ENCODE results near the gene SLC35A2.
A peak's percentile ranks its signal among the peaks of the same experiment; 100 is the strongest.

Gene SLC35A2

DNA sequence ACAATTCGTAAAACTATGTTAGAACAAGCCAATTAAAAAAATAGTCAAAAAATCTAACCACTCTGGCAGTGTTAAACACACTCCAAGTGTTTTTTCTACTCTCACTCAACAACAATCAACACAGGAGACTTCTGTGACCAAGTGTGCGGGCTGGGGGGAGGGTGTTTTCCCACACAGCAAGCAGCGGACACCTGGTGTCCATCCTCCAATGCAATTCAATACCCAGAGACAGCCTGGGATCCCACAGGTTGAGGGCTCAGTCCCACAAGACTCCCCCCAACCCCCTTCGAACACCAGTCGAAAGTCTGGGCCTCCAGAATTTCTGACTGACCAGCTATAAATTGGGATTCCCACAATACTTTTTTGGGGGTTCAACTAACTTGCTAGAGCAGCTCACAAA, 15.7 kb upstream of the SLC35A2 start:
- no peak for DNase-seq

DNA sequence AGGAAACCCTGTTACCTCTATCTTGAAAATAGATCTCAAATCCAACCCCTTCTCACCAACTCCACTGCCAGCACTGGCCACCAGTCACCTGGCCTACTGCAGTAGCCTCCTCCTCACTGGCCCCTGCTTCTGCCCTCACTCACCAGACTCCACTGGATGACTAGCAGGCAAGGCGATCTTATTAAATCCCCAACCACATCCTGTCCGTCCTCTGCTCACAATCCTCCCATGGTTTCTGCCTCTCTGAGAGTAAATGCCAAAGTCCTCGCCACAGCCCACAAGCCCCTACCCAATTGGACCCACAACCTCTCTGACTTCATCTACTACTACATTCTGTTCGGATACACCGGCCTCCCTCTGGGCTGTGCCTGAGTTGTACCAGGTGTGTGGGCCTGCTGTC, 12.8 kb upstream of the SLC35A2 start:
- DNase-seq: no peak

DNA sequence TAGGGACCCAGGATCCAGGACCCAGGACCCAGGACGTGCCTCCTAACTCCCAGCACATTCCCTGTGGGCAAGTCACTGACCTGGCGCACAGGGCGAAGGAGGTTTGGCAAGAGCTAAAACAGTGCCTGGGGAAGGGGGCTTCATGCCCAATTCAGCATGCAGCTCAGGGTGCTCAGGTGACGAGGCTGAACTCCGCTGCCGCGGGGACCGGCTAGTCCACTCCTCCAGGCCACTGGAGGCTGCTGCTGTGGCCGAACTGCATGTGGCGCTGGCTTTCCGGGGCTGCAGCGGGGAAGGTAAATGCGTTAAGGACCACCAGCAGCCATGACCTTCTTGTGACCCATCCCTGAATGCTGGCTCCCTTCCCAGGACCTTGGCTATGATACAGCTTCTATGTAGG, 12.3 kb upstream of the SLC35A2 start:
- DNase-seq: no peak

DNA sequence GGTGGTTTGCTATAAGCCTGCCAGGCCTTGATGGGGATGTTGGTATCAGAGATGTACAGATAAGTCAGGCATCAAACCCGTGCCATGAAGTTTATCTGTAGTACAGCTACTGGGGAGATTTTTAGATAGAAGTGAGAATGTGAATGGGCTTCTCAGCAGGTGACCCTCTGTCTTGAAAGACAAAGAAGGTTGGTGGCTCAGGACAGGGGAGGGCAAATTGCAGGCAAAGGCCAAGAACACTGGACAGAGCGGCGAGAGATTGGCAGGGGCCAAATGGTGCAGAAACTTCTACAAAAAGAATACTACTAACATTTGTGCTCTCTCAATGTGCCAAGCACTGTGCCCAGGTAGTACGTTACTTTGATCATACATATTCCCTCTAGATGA, 9.3 kb upstream of the SLC35A2 start:
- no peak for DNase-seq

DNA sequence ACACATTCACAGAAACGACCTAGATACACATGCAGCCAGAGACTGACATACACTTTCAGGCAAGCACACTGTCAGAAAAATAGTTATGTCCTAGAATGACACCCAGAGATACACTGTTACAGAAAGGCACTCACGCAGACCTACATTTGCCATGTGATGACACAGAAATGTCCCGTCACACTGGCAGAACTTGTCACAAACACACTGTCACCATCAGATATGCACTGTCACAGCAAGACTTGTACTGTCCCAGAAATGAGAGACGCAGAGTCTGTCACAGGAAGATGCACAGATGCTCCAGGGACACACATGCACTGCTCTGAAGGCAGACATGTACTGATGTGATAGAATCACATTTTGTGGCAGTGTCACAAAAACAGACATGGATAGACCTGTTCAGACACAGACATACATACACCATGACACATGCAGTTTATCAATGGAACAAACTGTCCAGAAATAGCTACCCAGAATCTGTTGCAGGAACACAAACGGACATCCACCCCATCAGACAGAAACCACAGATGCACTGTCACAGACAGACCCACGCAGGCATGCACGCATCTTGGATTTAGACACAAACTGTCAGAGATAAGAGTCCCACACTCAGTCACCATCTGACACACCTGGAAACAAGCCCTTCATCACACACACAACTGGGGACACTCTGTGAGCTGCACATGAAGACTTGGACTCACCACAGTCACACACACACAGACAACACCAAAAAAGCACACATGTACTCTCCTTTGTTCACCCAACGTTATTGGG, 8.7 kb upstream of the SLC35A2 start:
- DNase-seq: no peak

DNA sequence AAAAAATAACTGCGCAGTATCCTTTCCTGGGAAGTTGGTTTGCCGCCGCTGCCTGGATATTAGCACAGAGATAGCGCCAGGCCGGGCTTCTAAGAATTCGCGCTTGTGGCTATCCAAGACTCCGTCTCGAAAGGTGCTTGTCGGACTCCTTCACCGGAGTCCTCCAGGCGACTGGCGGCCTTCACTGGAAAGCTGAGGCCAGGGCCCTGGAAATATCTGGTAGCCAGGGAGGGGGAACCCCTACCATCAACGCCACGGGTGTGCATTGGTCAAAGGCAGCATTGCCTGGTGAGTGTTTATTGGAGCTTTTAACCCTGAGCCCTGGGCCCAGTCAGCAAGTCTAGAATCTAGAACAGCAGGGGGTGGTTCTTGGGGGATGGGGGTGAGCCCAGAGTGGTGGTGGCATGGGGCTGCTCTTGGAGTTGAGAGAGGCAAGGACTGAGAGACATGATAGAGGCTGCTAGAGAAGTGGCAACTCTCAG, 8.0 kb upstream of the SLC35A2 start:
- no peak for DNase-seq

DNA sequence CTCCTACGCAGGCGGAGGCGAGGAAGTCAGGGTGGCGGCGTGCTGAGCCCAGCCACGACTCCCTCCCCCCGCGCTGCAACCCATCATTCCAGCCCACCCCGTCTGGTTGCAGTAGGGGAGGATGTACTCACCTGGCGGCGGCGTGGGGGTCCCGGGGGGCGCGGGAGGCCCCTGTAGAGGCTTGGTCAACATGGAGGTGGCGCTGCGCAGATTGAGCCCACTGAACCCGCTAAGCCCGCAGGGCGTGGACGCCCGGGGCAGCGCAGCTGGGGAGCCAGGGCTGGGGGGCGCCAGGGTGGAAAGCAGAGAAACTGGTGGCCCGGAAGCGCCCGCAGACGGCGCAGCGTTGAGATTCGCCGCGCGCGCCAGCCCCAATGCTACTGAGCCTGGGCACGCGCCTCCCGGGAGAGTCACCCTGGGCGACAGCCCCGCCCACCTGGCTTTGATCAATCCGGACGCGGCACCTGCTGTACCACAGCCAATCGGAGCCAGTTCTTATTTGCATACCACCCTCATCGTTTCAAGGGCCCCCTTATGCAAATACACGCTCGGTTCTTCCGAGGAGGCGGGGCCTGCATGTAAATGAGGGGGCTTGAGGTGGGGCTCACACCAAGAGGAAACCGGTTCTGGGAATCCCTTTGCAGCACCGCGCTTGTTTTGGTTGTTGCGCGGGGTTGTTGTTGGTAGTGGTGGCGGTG, 7.3 kb upstream of the SLC35A2 start, which contains the start of gene PIM2:
TSS of gene PIM2 (minus strand) at position 382 of the 698 bp plus-strand sequence. CDS start at position 192, 190 bp downstream.
- DNase-seq: peak; percentile 4 to 70

DNA sequence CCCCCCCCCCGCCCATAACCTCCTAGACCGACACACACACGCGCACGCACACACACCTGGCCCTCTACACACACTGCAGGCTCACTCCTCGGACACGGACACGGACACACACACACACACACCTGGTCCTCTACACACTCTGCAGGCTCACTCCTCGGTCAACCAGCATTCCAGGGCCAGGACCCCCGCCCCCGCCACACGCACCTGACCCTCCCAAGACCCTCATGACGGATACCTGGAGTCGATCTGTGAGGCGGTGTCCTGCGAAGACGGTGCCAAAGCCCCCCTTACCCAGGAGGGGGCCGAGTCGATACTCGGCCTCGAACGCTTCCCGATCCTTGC, 6.8 kb upstream of the SLC35A2 start:
- DNase-seq: no peak

DNA sequence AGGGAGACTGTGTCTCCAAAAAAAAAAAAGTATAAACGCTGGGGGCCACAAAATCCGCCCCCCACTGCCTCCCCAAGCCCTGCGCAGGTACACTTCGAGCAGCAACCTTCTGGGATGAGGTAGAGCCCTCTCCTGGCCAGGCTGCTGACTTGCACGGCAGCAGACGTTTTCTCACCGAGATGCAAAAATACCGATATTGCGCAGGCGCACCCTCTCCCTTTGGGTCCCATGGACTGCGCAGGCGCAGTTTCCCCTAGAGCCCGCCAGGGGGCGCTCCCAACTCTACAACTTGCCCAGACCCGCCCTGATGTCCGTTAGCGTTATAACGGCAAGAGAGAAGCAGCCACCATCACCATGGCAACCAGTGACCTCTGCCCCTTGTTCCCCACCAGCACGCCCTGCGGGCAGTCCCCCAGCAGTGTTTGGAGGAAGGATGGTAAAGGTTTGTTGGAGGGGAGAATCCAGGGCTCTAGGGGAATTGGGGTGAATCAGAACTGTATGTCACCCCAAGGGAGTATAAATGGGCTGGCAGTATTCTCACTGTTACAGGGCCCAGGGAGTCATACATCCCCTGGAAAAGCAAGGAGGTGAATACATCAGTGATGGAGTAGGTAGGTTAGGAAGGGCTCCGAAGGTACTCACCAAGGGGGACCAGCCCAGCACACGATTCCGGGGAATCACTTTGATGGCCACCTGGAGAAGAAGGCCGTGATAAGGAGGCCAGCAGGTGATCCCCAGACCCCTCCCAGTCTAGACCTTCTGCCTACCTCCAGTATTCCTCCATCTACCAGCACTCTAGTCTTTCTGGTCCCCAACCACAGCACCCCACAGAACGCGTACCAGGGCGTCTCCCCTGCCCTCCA, 5.9 kb upstream of the SLC35A2 start:
- peak; percentile 12 to 81 for DNase-seq

DNA sequence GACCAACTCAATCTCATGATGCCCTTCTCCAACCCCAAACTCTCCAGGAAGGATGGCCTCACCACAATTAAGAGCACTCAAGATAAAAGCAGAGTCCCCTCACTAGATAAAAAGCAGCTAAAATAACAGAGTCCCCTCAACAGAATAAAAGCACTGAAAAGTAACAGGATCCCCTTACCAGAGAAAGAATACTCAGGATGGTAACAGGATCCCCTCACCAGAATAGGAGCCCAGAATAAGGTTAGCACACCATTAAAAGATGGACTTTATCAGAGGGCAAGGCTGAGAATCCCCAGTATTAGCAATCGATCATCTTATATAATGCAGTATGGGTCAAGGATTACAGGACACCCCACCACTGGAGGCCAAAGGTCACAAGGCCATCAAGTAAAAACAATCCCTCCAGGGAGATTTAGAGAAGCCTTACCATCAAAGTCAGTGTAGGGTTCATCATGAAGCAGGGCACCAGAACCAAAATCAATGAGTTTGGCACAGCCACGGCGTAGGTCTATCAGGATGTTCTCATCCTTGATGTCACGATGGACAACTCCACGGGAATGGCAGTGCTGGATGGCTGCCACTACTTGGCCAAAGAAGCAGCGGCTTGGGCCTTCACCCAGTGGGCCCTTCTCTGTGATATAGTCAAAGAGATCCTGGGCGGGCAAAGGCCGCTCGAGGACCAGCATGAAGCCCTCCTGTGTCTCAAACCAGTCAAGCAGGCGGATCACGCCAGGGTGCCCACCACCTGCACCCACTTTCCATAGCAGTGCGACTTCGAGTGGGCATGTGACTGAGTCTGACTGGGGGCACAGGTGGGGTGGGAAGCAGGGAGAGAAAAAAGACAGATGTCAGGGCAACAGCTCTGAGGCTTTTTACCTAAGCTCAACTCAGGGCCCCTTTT, 3.4 kb upstream of the SLC35A2 start:
- DNase-seq: no peak

DNA sequence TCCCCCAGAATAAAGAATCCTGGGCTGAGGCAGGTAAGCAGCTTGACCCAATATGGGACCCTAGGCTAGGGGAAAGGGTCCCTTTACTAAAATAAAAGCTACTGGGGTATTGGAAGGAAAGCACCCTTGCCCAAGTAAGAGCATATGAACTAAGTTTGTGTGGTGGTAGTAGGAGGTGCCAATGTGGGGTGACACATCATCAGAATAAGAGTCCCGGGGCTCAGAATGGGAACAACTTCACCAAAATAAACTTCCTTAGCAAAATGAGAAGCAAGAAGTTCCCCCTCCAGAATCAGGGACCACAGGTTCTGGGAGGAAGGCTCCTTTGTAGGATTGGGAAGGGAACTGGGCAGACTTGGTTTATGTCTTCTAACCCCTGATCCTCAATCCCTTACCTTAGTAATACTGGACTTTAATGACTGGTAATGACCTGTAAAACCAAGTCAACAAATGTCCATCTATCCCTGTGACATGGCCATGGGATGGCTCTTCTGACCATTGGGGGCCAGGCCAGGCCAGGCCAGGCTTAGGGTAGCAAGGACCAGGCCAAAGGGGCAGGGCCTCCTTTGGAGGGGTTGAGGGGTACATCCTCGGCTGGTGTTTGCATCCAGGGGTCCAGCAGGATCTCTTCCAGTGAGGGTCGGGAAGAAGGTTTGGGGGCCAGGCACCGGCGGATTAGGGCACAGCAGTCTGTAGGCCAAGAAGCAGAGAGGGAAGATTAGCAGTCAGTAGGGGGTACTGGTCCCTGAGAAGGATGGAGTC, 2.3 kb upstream of the SLC35A2 start:
- DNase-seq: no peak

DNA sequence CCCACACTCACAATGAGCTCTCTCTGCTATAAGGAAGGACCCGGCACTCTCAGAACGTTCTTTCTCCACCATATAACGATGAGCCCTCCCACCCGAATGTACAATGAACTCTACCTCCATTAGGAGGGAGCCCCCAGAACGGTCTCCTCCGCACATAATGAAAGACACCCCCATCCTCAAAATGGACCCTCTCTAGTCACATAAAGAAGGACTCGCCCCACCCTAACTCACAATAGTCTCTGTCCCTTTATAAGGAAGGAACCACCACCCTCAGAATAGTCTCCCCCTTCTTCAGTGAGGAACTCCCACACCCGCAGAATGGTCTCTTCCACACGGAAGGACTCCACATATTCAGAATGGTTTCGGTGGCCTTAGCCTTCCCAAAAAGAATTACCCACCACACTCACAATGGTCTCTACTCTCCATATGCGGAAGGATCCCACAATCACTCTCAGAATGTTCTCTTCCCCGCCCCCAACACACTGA, 477 bp downstream of the SLC35A2 start:
- no peak for DNase-seq

DNA sequence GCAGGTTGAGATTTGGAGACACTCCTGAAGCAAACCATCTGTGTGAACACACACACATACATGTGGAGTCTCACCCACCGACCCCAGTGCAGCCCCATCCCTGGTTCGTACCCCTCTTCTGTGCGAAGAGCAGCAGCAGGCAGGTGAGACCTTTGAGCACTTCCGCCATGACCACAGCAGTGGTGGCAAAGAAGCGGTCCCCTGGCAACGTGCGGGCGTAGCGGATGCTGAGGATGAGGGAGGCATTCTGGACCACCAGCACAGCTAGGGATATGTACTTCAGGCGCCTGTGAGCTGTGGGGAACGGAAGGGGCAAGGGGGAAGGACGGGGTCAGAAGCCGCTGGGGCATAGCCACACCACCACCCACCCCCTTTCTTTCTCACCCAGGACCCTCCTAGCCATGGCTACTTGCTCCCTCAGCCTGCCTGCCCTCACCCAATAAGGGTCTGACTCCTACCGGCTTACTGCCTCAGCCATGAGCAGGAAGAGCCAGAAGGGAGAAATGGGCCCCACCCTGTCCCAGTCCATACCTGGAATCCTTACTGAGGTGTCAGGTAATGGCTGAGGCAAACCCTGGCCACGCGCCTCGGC, 1.6 kb downstream of the SLC35A2 start:
- no peak for DNase-seq

DNA sequence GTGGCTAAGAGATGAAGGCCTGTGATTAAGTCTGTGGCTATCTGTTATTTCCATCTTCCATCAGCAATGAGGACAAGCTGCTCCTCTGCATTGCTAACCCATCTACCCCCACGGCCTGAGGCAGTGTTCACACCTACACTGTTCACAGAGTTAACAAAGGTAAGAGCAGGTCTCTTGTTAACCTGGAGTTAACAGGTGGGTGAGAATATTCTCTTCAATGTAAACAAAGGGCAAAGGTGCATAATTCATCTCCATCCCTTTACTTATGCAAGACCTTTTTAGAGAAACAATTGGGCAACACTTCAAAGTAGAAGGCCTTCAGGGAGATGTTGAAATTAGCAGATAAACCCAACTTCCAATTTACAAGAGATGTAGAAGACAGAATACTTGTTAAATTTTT, 2.8 kb downstream of the SLC35A2 start:
- no peak for DNase-seq

DNA sequence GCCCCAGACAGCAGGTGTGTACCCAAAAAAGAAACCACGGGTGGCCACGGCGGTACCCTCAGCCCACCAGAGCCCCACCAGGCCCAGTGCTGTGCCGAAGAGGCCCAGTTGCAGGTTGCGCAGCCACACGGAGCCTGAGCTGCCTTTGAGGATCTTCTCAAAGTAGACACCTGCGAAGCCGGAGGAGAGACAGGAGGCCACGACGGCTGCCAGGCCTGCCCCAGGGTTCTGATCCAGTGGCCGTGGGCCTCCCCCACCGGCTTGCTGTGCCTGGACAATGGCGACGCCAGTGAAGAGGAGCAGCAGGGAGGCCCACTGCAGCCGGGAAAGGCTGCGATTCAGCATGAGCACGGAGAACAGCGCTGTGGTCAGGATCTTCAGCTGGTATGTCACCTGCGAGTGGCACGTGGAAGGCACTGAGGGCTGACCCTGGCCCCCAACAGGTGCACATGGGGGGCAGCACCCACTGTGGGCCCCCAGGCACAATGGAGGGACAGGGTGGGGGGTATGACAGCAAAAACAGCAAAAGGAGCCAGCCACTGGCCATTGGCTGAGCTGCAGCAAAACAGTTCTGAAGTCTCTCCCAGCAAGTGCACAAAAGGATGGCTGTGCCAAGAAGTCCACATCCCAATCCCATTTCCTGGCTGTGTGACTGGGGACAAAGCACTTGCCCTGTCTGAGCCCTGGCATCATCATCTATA, 6.2 kb downstream of the SLC35A2 start:
- no peak for DNase-seq

DNA sequence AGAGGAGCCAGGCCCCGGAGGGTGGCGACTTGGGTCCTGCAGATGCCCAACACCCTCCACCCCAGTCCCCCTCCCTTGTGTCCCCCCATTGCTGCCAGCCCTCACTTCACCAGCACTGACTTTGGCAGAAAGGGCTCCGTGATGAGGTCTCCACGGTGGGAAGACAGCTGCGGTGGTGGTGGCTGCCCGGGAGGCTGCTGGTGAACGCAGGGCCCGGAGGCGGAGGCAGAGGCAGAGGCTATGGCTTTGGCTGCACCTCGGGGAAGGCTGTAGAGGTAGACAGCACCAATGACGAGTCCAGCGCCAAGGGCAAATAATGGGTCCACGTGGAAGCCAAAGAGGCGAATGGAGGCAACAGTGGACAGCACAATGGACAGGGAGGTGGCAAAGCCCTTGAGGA, 6.8 kb downstream of the SLC35A2 start:
- no peak for DNase-seq

DNA sequence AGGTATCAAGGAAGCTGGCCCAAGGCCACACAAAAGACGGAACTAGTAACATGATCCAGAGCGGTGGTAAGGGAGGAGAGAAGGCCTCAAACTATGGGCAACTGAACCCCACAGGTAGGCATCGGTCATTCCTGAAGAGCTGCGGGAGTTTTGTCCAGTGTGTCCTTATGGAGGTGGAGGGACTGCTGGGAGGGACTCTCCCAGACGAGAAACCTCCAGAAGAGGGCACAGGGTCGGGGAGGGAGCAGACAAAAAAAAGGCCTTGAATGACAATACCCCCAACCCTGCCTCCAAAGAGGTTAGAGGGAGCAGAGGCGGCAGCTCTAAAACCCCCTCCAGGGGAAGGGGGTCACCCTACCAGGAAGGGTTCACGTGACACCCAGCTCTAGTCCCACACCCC, 7.3 kb downstream of the SLC35A2 start:
- DNase-seq: no peak

DNA sequence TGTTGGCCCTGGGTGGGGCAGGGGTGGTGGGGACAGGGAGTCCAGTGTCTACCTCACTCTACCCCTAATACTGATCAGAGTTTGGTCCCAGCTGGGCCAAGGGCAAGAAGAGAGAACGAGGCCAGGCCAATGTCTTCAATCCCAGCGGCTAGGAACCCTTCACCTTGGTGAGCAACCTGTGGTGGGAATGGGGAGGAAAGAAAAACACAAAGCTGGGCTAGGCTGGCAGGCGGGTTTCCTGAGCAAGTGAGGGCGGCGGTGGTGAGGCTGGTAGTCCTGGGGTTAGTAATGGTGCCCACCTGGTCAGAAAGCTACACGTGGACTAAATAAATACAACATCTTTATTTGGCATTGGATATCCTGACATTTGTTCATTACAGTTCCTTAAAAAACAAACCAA, 8.2 kb downstream of the SLC35A2 start:
- no peak for DNase-seq

DNA sequence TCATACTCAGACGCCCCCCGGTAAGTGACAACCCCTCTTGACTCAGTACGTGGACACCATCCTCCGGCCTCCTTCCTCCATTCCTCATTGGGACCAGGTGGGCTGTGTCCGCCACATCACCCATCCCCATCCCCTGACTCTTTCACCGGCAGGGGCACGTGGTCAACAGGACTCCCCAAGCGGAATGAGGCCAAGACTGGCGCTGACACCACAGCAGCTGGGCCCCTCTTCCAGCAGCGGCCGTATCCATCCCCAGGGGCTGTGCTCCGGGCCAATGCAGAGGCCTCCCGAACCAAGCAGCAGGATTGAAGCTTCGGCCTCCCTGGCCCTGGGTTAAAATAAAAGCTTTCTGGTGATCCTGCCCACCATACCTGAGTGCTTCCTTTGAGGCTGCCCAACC, 8.7 kb downstream of the SLC35A2 start:
- no peak for DNase-seq

DNA sequence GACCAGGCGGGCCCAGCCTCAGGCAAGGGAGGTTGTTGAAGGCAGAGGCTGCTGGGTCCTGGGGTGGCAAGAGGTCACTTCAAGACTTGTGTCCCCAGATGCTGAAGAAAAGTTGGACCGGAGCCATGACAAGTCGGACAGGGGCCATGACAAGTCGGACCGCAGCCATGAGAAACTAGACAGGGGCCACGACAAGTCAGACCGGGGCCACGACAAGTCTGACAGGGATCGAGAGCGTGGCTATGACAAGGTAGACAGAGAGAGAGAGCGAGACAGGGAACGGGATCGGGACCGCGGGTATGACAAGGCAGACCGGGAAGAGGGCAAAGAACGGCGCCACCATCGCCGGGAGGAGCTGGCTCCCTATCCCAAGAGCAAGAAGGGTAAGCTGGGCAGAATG, 9.3 kb downstream of the SLC35A2 start:
- no peak for DNase-seq

Data from SW 1271 (cell line).